ENCODE measurements around the gene SLC25A20. TPM values are rescaled to one million over a fixed set of nuclear protein-coding genes. Genes with fewer than 3 reads are reported as not detected.

The SLC25A20 gene
- total RNA-seq, result 20.8 and 21.0 TPM in 2 replicates

GRCh38 chr3:48898383-48899234 lies at the start of gene SLC25A20:
SLC25A20 (minus strand) TSS chr3:48898882; CDS start chr3:48898794, 88 bp downstream.

GRCh38 chr3:48918388-48919214 lies 19.9 kb upstream of the SLC25A20 start, which contains the start of gene ARIH2:
ARIH2 (plus strand) TSS chr3:48918842; CDS start chr3:48927559, 8,717 bp downstream.

GRCh38 chr3:48847504-48848423 lies 50.9 kb downstream of the SLC25A20 start, which contains the start of gene PRKAR2A:
PRKAR2A (minus strand) TSS chr3:48847874; CDS start chr3:48847596, 278 bp downstream.

Other genes starting within 250 kb of the SLC25A20 start
- 0.52 and 1.1 TPM in 2 replicates for gene CELSR3, start 236.0 kb downstream of the SLC25A20 start, total RNA-seq
- gene NCKIPSD, start 213.0 kb downstream of the SLC25A20 start, total RNA-seq, result 8.4 and 9.4 TPM in 2 replicates
- 55.3 and 61.5 TPM in 2 replicates for gene IP6K2, start 181.7 kb downstream of the SLC25A20 start, total RNA-seq
- 19.2 and 23.5 TPM in 2 replicates for gene PRKAR2A, start 51.0 kb downstream of the SLC25A20 start, total RNA-seq
- gene ARIH2, start 20.0 kb upstream of the SLC25A20 start, total RNA-seq, result 47.3 and 59.5 TPM in 2 replicates
- 35.0 TPM in 2 replicates for gene P4HTM, start 91.4 kb upstream of the SLC25A20 start, total RNA-seq
- 73.6 and 93.7 TPM in 2 replicates for gene WDR6, start 108.5 kb upstream of the SLC25A20 start, total RNA-seq
- 49.2 and 72.1 TPM in 2 replicates for gene DALRD3, start 119.7 kb upstream of the SLC25A20 start, total RNA-seq
- 61.9 and 75.1 TPM in 2 replicates for gene NDUFAF3, start 123.2 kb upstream of the SLC25A20 start, total RNA-seq
- 394 and 444 TPM in 2 replicates for gene IMPDH2, start 130.5 kb upstream of the SLC25A20 start, total RNA-seq
- gene QRICH1, start 195.2 kb upstream of the SLC25A20 start, total RNA-seq, result 41.7 and 59.1 TPM in 2 replicates
- gene QARS1, start 205.9 kb upstream of the SLC25A20 start, total RNA-seq, result 285 and 326 TPM in 2 replicates
- 38.3 and 61.7 TPM in 2 replicates for gene USP19, start 221.9 kb upstream of the SLC25A20 start, total RNA-seq
- 531 and 711 TPM in 2 replicates for gene LAMB2, start 234.2 kb upstream of the SLC25A20 start, total RNA-seq

Data from bronchial smooth muscle cell (primary cell).